OCI-LY3 (cell line): ENCODE results near the gene NPEPPS.

Experiments
- H2AFZ ChIP-seq: fragments of 200-600, 300-600 bp; shearing (Covaris generic); 2 replicates; pipeline ENCODE4 v1.6.0; 2014; ENCODE audit warnings: antibody characterized with exemption, low read depth, low read length
- H3K27ac ChIP-seq: fragments of 200-600, 300-600 bp; sonication (generic); 2 replicates; pipeline ENCODE4 v1.5.1; 2014; ENCODE audit warnings: mild to moderate bottlenecking, low read length, moderate library complexity, mixed read lengths
- H3K27me3 ChIP-seq: fragments of 200-600, 300-600 bp; sonication (generic); 2 replicates; pipeline ENCODE4 v1.6.1; 2014; ENCODE audit warnings: low read depth, low read length, mixed read lengths
- H3K36me3 ChIP-seq: fragments of 200-600, 300-600 bp; sonication (generic); replicated peaks from 2 replicates; pipeline ENCODE3; 2014; ENCODE audit warnings: low read depth, low read length, mixed read lengths
- H3K4me1 ChIP-seq: fragments of 300-600, 200-600 bp; sonication (generic); 2 replicates; pipeline ENCODE4 v1.6.1; 2014; ENCODE audit warnings: low read length, mixed read lengths
- H3K4me2 ChIP-seq: fragments of 200-600, 300-600 bp; sonication (generic); 2 replicates; pipeline ENCODE4 v1.6.1; 2014; ENCODE audit warnings: low read length, mixed read lengths
- H3K4me3 ChIP-seq: fragments of 300-600, 200-600 bp; sonication (generic); 2 replicates; pipeline ENCODE4 v1.5.1; 2014; ENCODE audit warnings: antibody characterized with exemption, mild to moderate bottlenecking, low read length, moderate library complexity
- H3K79me2 ChIP-seq: fragments of 300-600, 200-600 bp; shearing (Covaris generic); 2 replicates; pipeline ENCODE4 v1.6.1; 2014; ENCODE audit warnings: mild to moderate bottlenecking, low read length, mixed read lengths
- H3K9ac ChIP-seq: fragments of 300-600, 200-600 bp; shearing (Covaris generic); 2 replicates; pipeline ENCODE4 v1.6.0; 2014; ENCODE audit warnings: mild to moderate bottlenecking, low read length, moderate library complexity
- H3K9me3 ChIP-seq: fragments of 200-600, 300-600 bp; shearing (Covaris generic); 2 replicates; pipeline ENCODE4 v1.6.1; 2014; ENCODE audit warnings: low read length, mixed read lengths; ENCODE audit not compliant: insufficient read depth
- H4K20me1 ChIP-seq: fragments of 200-600, 300-600 bp; sonication (generic); 2 replicates; pipeline ENCODE4 v1.6.1; 2016; ENCODE audit warnings: low read length, mixed read lengths; ENCODE audit not compliant: insufficient read depth
- CTCF ChIP-seq: fragments of 200-600, 300-600 bp; sonication (generic); IDR thresholded peaks from 2 replicates; pipeline ENCODE4 v1.5.1; 2014; ENCODE audit warnings: antibody characterized with exemption, low read length, low read depth
- EZH2phosphoT487 ChIP-seq: fragments of 200-600 bp; shearing (Covaris generic); IDR thresholded peaks from 2 replicates; pipeline ENCODE4 v1.6.1; 2018; ENCODE audit warnings: antibody characterized with exemption, mixed run types, low read depth

The NPEPPS gene

GRCh38 chr17:47629826-47630225, 98.9 kb downstream of the NPEPPS start:
- Histone ChIP-seq H2AFZ (no peak overlapping the region), H3K4me1 (no peaks in the 10 kb centered on the region), H3K27me3 (no peaks in the 10 kb centered on the region), H3K9me3 (no peaks in the 10 kb centered on the region), H3K36me3 (peaks cover 7% of the 10 kb centered on the region), H3K27ac (no peak overlapping the region), H3K4me2 (no peak overlapping the region), H4K20me1 (no peaks in the 10 kb centered on the region), H3K4me3 (no peak overlapping the region), H3K9ac (no peak overlapping the region), H3K79me2 (no peaks in the 10 kb centered on the region)
- TF ChIP-seq CTCF, result no peak
- no peak for TF ChIP-seq EZH2phosphoT487

GRCh38 chr17:47630614-47631013, 99.7 kb downstream of the NPEPPS start:
- Histone ChIP-seq H3K4me3 (no peak overlapping the region), H3K27ac (no peak overlapping the region), H3K36me3 (peaks cover 4% of the 10 kb centered on the region), H3K27me3 (no peaks in the 10 kb centered on the region), H3K79me2 (no peaks in the 10 kb centered on the region), H2AFZ (no peak overlapping the region), H3K9ac (no peak overlapping the region), H4K20me1 (no peaks in the 10 kb centered on the region), H3K4me2 (no peak overlapping the region), H3K9me3 (no peaks in the 10 kb centered on the region), H3K4me1 (no peaks in the 10 kb centered on the region)
- TF ChIP-seq CTCF (no peak), EZH2phosphoT487 (no peak)

- no peak overlapping the region for H3K4me2 ChIP-seq
- no peaks in the 10 kb centered on the region for H3K4me1 ChIP-seq
- H3K27me3 ChIP-seq, result no peaks in the 10 kb centered on the region
- H3K4me3 ChIP-seq, result no peak overlapping the region
- no peak overlapping the region for H2AFZ ChIP-seq
- H3K79me2 ChIP-seq, result no peaks in the 10 kb centered on the region
- H3K9ac ChIP-seq, result no peak overlapping the region
- no peaks in the 10 kb centered on the region for H3K9me3 ChIP-seq
- TF ChIP-seq CTCF, result no peak
- no peak for TF ChIP-seq EZH2phosphoT487
- H3K36me3 ChIP-seq, result no peaks in the 10 kb centered on the region
- H4K20me1 ChIP-seq, result no peaks in the 10 kb centered on the region
- H3K27ac ChIP-seq, result no peak overlapping the region
These were observed 102.1 kb downstream of the NPEPPS start for GRCh38 chr17:47632991-47633390.

GRCh38 chr17:47633996-47634395, 103.1 kb downstream of the NPEPPS start:
- Histone ChIP-seq H3K9me3 (no peaks in the 10 kb centered on the region), H3K27me3 (no peaks in the 10 kb centered on the region), H3K4me1 (no peaks in the 10 kb centered on the region), H3K4me3 (no peak overlapping the region), H3K79me2 (no peaks in the 10 kb centered on the region), H3K4me2 (no peak overlapping the region), H4K20me1 (no peaks in the 10 kb centered on the region), H3K27ac (no peak overlapping the region), H2AFZ (no peak overlapping the region), H3K36me3 (no peaks in the 10 kb centered on the region), H3K9ac (no peak overlapping the region)
- TF ChIP-seq EZH2phosphoT487 (no peak), CTCF (no peak)
